Ishikawa (cell line): ENCODE data around the gene DISP3.

ENCODE experiments used
- CEBPB ChIP-seq: IDR thresholded peaks from 2 replicates; pipeline ENCODE4 v1.6.1; 2012
- CREB1 ChIP-seq: IDR thresholded peaks from 2 replicates; pipeline ENCODE4 v1.6.1; 2012; ENCODE audit warnings: low read depth
- EGR1 ChIP-seq: IDR thresholded peaks from 2 replicates; pipeline ENCODE4 v1.6.1; 2012
- EP300 ChIP-seq: IDR thresholded peaks from 2 replicates; pipeline ENCODE4 v1.6.1; 2012; ENCODE audit warnings: borderline replicate concordance
- MAX ChIP-seq: IDR thresholded peaks from 2 replicates; pipeline ENCODE4 v1.6.1; 2012
- RAD21 ChIP-seq: IDR thresholded peaks from 2 replicates; pipeline ENCODE4 v1.6.1; 2012; ENCODE audit warnings: low read depth
- TAF1 ChIP-seq: IDR thresholded peaks from 2 replicates; pipeline ENCODE4 v1.6.1; 2012; ENCODE audit warnings: low read depth, mild to moderate bottlenecking
- TCF12 ChIP-seq: IDR thresholded peaks from 2 replicates; pipeline ENCODE4 v1.6.1; 2012; ENCODE audit warnings: low read depth
- TEAD4 ChIP-seq: IDR thresholded peaks from 2 replicates; pipeline ENCODE4 v1.6.1; 2012
- YY1 ChIP-seq: IDR thresholded peaks from 2 replicates; pipeline ENCODE4 v1.6.1; 2012; ENCODE audit warnings: low read depth
- TF ChIP-seq, protein P1 (sequence below): IDR thresholded peaks from 2 replicates; pipeline ENCODE4 v1.6.1; 2012

DNA sequence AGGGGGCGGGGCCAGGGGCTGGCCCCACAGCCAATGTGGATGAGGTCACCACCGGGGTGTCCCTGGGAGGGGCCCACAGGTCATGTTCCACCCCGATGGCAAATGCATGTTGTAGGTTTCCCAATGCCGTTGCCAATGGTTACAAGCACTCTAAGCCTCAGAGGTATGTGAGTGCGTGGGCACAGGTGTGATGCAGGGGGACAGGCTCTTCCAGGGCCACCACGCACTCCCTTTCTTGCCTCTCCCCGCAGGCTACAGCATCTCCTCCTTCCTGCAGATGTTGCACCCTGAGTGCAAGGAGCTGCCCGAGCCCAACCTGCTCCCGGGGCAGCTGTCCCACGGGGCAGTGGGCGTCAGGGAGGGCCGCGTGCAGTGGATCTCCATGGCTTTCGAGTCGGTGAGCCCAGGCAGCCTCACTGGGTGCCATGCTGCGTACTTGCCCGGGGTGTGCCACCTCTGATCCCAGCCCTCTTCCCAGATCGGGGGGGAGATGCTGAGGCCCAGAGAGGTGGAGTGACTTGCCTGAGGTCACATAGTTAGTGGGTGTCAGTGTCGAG, 52.4 kb downstream of the DISP3 start:
- no peak for TF ChIP-seq EP300
- no peak for TF ChIP-seq TEAD4
- TF ChIP-seq, protein P1, sequence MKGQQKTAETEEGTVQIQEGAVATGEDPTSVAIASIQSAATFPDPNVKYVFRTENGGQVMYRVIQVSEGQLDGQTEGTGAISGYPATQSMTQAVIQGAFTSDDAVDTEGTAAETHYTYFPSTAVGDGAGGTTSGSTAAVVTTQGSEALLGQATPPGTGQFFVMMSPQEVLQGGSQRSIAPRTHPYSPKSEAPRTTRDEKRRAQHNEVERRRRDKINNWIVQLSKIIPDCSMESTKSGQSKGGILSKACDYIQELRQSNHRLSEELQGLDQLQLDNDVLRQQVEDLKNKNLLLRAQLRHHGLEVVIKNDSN: no peak
- peak; percentile 19; the same call in 1 of the 2 replicates for TF ChIP-seq CEBPB
- no peak for TF ChIP-seq RAD21
- no peak for TF ChIP-seq TCF12
- TF ChIP-seq EGR1: peak; percentile 62
- no peak for TF ChIP-seq TAF1
- no peak for TF ChIP-seq CREB1
- TF ChIP-seq MAX: no peak
- TF ChIP-seq YY1: no peak
